ENCODE data around the gene PCDH15. TPM values are rescaled to one million over a fixed set of nuclear protein-coding genes. Genes with fewer than 3 reads are reported as not detected.

The PCDH15 gene
- total and polyA plus RNA-seq, 9 of the 15 experiments (the other 6 are each of a cell fraction or from before 2014, with no cell fraction given): not detected

DNA sequence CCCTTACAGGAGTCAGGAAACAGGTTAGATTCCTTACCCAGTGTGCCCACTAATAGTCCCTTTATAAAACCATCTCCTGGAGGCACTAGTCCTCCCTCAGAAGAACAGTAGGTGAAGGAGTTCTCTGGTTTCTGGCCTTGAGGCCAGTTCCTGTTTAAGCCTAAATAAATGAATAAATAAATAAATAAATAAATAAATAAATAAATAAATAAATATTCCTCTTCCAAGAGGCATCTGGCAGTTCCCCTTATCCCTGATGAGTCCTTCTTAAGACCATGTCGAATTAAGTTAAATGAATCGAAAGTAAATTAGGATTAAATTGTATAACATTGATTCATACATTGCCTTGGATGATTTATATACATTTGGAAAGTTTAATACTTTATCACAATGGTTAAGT lies 223.3 kb downstream of the PCDH15 start (continued):
- TF ChIP-seq, protein P1, sequence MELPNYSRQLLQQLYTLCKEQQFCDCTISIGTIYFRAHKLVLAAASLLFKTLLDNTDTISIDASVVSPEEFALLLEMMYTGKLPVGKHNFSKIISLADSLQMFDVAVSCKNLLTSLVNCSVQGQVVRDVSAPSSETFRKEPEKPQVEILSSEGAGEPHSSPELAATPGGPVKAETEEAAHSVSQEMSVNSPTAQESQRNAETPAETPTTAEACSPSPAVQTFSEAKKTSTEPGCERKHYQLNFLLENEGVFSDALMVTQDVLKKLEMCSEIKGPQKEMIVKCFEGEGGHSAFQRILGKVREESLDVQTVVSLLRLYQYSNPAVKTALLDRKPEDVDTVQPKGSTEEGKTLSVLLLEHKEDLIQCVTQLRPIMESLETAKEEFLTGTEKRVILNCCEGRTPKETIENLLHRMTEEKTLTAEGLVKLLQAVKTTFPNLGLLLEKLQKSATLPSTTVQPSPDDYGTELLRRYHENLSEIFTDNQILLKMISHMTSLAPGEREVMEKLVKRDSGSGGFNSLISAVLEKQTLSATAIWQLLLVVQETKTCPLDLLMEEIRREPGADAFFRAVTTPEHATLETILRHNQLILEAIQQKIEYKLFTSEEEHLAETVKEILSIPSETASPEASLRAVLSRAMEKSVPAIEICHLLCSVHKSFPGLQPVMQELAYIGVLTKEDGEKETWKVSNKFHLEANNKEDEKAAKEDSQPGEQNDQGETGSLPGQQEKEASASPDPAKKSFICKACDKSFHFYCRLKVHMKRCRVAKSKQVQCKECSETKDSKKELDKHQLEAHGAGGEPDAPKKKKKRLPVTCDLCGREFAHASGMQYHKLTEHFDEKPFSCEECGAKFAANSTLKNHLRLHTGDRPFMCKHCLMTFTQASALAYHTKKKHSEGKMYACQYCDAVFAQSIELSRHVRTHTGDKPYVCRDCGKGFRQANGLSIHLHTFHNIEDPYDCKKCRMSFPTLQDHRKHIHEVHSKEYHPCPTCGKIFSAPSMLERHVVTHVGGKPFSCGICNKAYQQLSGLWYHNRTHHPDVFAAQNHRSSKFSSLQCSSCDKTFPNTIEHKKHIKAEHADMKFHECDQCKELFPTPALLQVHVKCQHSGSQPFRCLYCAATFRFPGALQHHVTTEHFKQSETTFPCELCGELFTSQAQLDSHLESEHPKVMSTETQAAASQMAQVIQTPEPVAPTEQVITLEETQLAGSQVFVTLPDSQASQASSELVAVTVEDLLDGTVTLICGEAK (IDR thresholded peaks at IDR 0.05): no peak
- TF ChIP-seq, protein P1 (CRISPR knock-in tag; IDR thresholded peaks at IDR 0.05): no peak
- TF ChIP-seq GABPB1 (CRISPR knock-in tag; IDR thresholded peaks at IDR 0.05): no peak

All from K562 (cell line).